HepG2 (cell line): ENCODE measurements around the gene CDK11A. TPM values are rescaled to one million over a fixed set of nuclear protein-coding genes. Genes with fewer than 3 reads are reported as not detected.

Source experiments
- ATAC-seq: fragments of 200-7000 bp; cut with Tn5 transposase; 3 replicates; pipeline ENCODE4 v1.9.1; 2020; ENCODE audit warnings: mild to moderate bottlenecking, moderate library complexity
- BruUV-seq: library from RNA; stranded (reverse); fragments of 400-500 nt; replicated peaks from 2 replicates; lab custom pipeline; 2021; lab: Mats Ljungman, UMichigan
- CTCF ChIA-PET: fragments of 300-600 bp; formaldehyde crosslinking; extraction: SDS; loops from one replicate; lab custom pipeline; 2021; ENCODE audit warnings: low total read pairs, inconsistent platforms, low intra/inter-chr PET ratio; lab: Yijun Ruan, JAX
- POLR2A ChIA-PET: fragments of 350-600 bp; sonication (Branson Sonifier 250); formaldehyde crosslinking; loops from one replicate; lab custom pipeline; 2020; ENCODE audit warnings: antibody characterized with exemption, inconsistent platforms; lab: Yijun Ruan, JAX
- DNase-seq: peaks from one replicate; pipeline ENCODE4 v3.0.0-alpha.2; 2015; ENCODE audit warnings: low spot score
- FAIRE-seq: peaks from 3 replicates; lab custom pipeline; 2011; peaks lifted over from hg19 to GRCh38; lab: Jason Lieb, UNC
- H2AFZ ChIP-seq: one replicate; pipeline ENCODE4 v1.6.1; 2011; ENCODE audit warnings: low read length, inconsistent platforms
- H3K27ac ChIP-seq: fragments of 300-600 bp; 3 replicates; pipeline ENCODE4 v1.8.0; 2011; ENCODE audit warnings: mixed run types, mild to moderate bottlenecking, mixed read lengths, low read length, inconsistent platforms; ENCODE audit not compliant: insufficient read depth; ENCODE audit errors: extremely low read length
- H3K27me3 ChIP-seq, 2 experiments: fragments of 200-600 bp in 1 of 2; 2 replicates in 1 of 2; 3 replicates in 1 of 2; pipeline versions ENCODE4 v1.6.0 to v1.8.0; 2011; ENCODE audit warnings: low read length in 2 of 2, mild to moderate bottlenecking in 2 of 2, moderate library complexity in 2 of 2, inconsistent platforms in 1 of 2; ENCODE audit not compliant: insufficient read depth in 2 of 2, control insufficient read depth in 1 of 2
- H3K36me3 ChIP-seq, 2 experiments: fragments of 200-600 bp in 1 of 2; replicated peaks in 1 of 2; 2 replicates in 1 of 2; 3 replicates in 1 of 2; pipeline versions ENCODE4 v1.5.1 to v1.8.0; 2011; ENCODE audit warnings: low read length in 2 of 2, inconsistent platforms in 1 of 2; ENCODE audit not compliant: insufficient read depth in 2 of 2, control insufficient read depth in 1 of 2
- H3K4me1 ChIP-seq: 2 replicates; pipeline ENCODE4 v1.5.1; 2012; ENCODE audit warnings: low read length, inconsistent platforms; ENCODE audit not compliant: insufficient read depth
- H3K4me2 ChIP-seq: 2 replicates; pipeline ENCODE4 v1.6.0; 2011; ENCODE audit warnings: low read depth, low read length, inconsistent platforms
- H3K4me3 ChIP-seq, 3 experiments: fragments of 200-600 bp in 1 of 3; sonication (generic), shearing (Covaris generic) in 1 of 3; replicated peaks in 1 of 3; 2 replicates each; pipeline ENCODE4 v1.5.1; 2011 to 2016; ENCODE audit warnings: low read length in 3 of 3, inconsistent platforms in 2 of 3, low read depth in 2 of 3, mild to moderate bottlenecking in 2 of 3, control low read depth in 1 of 3, mixed read lengths in 1 of 3; ENCODE audit not compliant: insufficient read depth in 1 of 3
- H3K79me2 ChIP-seq: one replicate; pipeline ENCODE4 v1.6.1; 2011; ENCODE audit warnings: low read length, inconsistent platforms; ENCODE audit not compliant: insufficient read depth
- H3K9ac ChIP-seq: 2 replicates; pipeline ENCODE4 v1.6.0; 2011; ENCODE audit warnings: mild to moderate bottlenecking, low read depth, low read length, inconsistent platforms; ENCODE audit not compliant: insufficient read depth
- H3K9me3 ChIP-seq: 2 replicates; pipeline ENCODE4 v1.5.1; 2012; ENCODE audit warnings: mild to moderate bottlenecking, low read length
- H4K20me1 ChIP-seq: 2 replicates; pipeline ENCODE4 v1.6.0; 2011; ENCODE audit warnings: inconsistent platforms, mild to moderate bottlenecking, low read length, moderate library complexity; ENCODE audit not compliant: insufficient read depth
- ELF4 ChIP-seq: sonication (generic); formaldehyde crosslinking; IDR thresholded peaks from 2 replicates; pipeline ENCODE4 v1.5.0; 2020; ENCODE audit warnings: missing genetic modification reagents, mild to moderate bottlenecking, moderate library complexity, borderline replicate concordance
- MAFF ChIP-seq: IDR thresholded peaks from 2 replicates; pipeline ENCODE4 v1.6.1; 2011; ENCODE audit warnings: low read depth, low read length, improper control_type of control experiment
- MAFK ChIP-seq, 2 experiments: IDR thresholded peaks in 1 of 2; conservative IDR thresholded peaks in 1 of 2; 2 replicates each; pipeline ENCODE4 v1.6.1; 2011; ENCODE audit warnings: improper control_type of control experiment in 2 of 2, low read length in 2 of 2
- NR2F1 ChIP-seq, 2 experiments: fragments of 450-650 bp in 1 of 2; formaldehyde crosslinking in 1 of 2; IDR thresholded peaks; 2 replicates each; pipeline versions ENCODE4 v1.5.0 to v1.6.1; 2016 to 2020; ENCODE audit warnings: mild to moderate bottlenecking in 1 of 2, missing compliant biosample characterization in 1 of 2, missing genetic modification reagents in 1 of 2, moderate library complexity in 1 of 2
- TAF1 ChIP-seq: sonication (generic); formaldehyde crosslinking; IDR thresholded peaks from 2 replicates; pipeline ENCODE4 v1.4.0; 2020; ENCODE audit warnings: missing genetic modification reagents
- ZNF350 ChIP-seq: sonication (generic); formaldehyde crosslinking; IDR thresholded peaks from 2 replicates; pipeline ENCODE4 v1.4.0; 2020; ENCODE audit warnings: mild to moderate bottlenecking, low read depth, missing genetic modification reagents, borderline replicate concordance
- ZNF558 ChIP-seq: sonication (generic); formaldehyde crosslinking; IDR thresholded peaks from 2 replicates; pipeline ENCODE4 v1.9.0; 2022; ENCODE audit warnings: mild to moderate bottlenecking, missing genetic modification reagents, borderline replicate concordance
- WGBS: methylation state at CpG from one replicate; pipeline ENCODE4 v1.1.6; 2017; ENCODE audit warnings: low lambda C conversion rate; 5-methylcytosine and 5-hydroxymethylcytosine counted together
- in situ Hi-C: cut with HindIII; loops from 2 replicates; pipeline ENCODE4 v1.10.0; 2017; ENCODE audit warnings: low pct_unique_long_range_greater_than_20kb; ENCODE audit not compliant: extremely low pct_ligation_motif_present
- intact Hi-C: fragments of 100-400 bp; cut with micrococcal nuclease; formaldehyde crosslinking; loops from one replicate; pipeline ENCODE4 v1.10.0; 2022; ENCODE audit not compliant: unreplicated experiment
- polyA plus RNA-seq, 8 experiments: library from polyadenylated mRNA; depleted of rRNA in 3 of 8; stranded (reverse) in 7 of 8; unstranded in 1 of 8; fragments of >200 nt; fragmentation: Illumina TruSeq in 4 of 8; extraction: Trizol in 4 of 8; gene quantifications; 2 replicates each; pipeline versions ENCODE4 v1.2.1 to v1.2.3, GENCODE V29; 2011 to 2016; ENCODE audit warnings: low read depth in 4 of 8, missing spikeins in 1 of 8, mixed read lengths in 1 of 8; ENCODE audit not compliant: insufficient read depth in 1 of 8
- total RNA-seq, 5 experiments: library from RNA; depleted of rRNA; stranded (reverse); fragments of >200 nt; fragmentation: Illumina TruSeq; extraction: Trizol; gene quantifications; 2 replicates each; pipeline ENCODE4 v1.2.3, GENCODE V29; 2016; ENCODE audit warnings: low read depth in 1 of 5

CDK11A gene
- total and polyA plus RNA-seq, 2 of the 13 experiments (the other 11 are each of a cell fraction or from before 2014, with no cell fraction given), result 11.2 to 17.9 TPM

DNA sequence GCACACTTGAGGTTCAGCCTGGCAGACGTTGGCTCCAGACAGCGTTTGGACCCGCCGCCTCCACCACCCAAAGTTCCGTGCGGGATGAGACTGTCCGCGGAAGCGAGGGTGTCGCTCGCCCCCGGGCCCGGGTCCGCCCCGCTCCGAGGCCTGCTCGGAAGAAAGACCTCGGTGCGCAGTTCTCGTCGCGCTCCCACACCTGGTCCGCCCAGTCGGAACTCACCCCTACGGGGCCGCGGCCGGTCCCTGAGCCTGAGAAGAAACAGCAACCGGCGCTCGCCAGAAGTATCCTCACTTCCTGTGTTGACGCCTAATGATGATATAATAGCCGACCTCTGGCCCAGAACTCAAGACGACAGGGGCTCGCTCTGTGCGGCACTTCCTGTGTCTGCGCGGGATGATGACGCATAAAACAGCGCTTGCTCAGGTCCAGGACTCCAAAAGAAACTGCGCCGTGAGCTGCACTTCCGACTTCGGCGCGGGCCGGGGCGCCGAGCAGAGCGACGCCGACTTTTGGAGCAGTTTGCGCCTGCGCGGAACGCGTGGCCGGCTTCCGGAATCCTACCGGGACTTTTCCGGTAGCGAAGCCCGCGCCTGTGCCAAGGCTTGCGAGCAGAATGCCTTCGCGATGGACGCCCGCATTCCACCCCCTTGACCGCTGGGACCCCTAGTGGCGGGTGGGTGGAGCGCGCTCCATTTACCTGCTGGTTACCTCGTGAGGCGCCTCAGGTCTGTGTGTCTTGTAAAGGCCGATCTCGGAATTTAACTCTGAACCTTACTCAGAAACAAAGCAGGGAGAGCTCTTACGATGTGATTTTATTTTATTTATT, at the start of gene CDK11A (continued):
- TF ChIP-seq NR2F1 (CRISPR knock-in tag; IDR thresholded peaks at IDR 0.05), result peak; percentile 45 to 82; a peak in 2 of 4 replicates
- peak; percentile 39; the same call in 1 of the 2 replicates for TF ChIP-seq ZNF350 (CRISPR knock-in tag)
- TF ChIP-seq ELF4 (CRISPR knock-in tag), result peak; percentile 86
- peak; percentile 46 for TF ChIP-seq TAF1 (CRISPR knock-in tag)

DNA sequence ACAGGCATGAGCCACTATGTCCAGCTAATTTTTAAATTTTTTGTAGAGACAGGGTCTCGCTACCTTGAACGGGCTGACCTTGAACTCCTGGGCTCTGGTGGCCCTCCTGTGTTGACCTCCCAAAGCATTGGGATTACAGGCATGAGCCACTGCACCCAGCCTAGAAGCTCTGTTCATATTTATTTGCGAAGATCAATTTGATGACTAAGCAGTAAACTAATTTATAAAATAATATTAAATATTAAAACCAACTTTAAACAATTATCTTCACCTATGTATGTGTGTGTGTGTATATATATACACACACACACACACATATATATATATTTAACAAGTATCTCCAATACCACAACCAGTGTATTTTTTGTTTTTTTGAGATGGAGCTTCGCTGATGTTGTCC, 49.7 kb upstream of the CDK11A start:
- no peak for ATAC-seq
- peaks cover 7% of the 10 kb centered on the region for H4K20me1 ChIP-seq
- TF ChIP-seq ZNF558 (CRISPR knock-in tag) (no peak), MAFK (conservative IDR thresholded peaks at IDR 0.05 in 1 of 2, IDR thresholded peaks at IDR 0.05 in 1 of 2; ENCODE audit: low read length in 2 of 2) (peak; percentile 80 to 89), MAFF (peak; percentile 73)
- ChIA-PET POLR2A (interaction anchor here (0.8 to 1.4 kb wide), 3 partner anchors 9 to 135 kb away, joined by 3 read pairs; no protein-coding TSS in a partner anchor), CTCF (no interaction called here)
- no peak overlapping the region for H3K4me2 ChIP-seq
- no peak overlapping the region for H3K4me3 ChIP-seq
- H3K9ac ChIP-seq, result no peak overlapping the region
- intact Hi-C loops, result no loop called here
- no peak for DNase-seq
- H3K27ac ChIP-seq, result no peak overlapping the region
- peaks cover 17% of the 10 kb centered on the region for H3K9me3 ChIP-seq
- BruUV-seq, result no TSS peak
- in situ Hi-C loops, result no loop called here
- H2AFZ ChIP-seq, result no peak overlapping the region
- H3K79me2 ChIP-seq, result peaks cover 75% of the 10 kb centered on the region
- peaks cover 0 to 20% of the 10 kb centered on the region in 2 experiments; a peak in 4 of 5 replicates for H3K36me3 ChIP-seq
- H3K4me1 ChIP-seq, result peaks cover 46% of the 10 kb centered on the region
- WGBS, result 68% methylated on average over 4 of the region's 4 CpGs
- no peak for FAIRE-seq
- no peaks in the 10 kb centered on the region for H3K27me3 ChIP-seq
